Measurements from ENCODE around the gene PML.

DNA sequence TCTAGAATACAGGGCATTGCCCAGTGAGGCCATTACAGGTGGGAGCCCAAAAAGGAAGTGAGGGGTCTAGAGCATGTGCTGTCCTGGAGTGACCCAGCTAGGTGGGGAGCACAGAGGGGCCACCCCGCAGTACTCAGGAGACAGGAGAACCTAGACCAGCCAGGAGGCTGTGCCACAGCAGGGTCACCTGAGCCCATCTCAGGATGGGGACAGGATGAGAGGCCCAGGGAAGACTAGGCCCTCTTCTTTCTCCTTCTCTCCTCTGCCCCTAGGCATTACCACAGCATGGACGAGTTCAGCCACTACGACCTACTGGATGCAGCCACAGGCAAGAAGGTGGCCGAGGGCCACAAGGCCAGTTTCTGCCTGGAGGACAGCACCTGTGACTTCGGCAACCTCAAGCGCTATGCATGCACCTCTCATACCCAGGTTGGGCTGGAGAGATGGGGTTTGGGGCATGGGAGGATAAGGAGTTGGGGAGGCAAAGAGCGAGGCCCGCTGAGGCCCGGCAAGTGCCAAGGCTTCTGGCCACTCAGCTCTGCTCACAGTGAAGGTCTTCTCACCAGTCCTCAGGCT is 47.6 kb upstream of the PML start:
- TF ChIP-seq POLR2A (IDR thresholded peaks at IDR 0.05) (no peak), CTCF (IDR thresholded peaks at IDR 0.05) (no peak)
